HG02943 (cell line): ENCODE measurements around the gene GPR157.
"Not testable (repeated sequence)": the region's sequence is repeated elsewhere in the genome, so short reads cannot be mapped to it uniquely, and the experiment has no call there.

Experiments used
- ATAC-seq: cut with Tn5 transposase; IDR thresholded peaks from one replicate; pipeline ENCODE4 v1.9.1; 2021; ENCODE audit warnings: mild to moderate bottlenecking, low read depth, moderate library complexity; ENCODE audit not compliant: unreplicated experiment

GPR157 gene

GRCh38 chr1:9120312-9120958, 8.5 kb downstream of the GPR157 start:
- no peak for ATAC-seq

- ATAC-seq, result no peak
These were observed 9.2 kb downstream of the GPR157 start for GRCh38 chr1:9119745-9120144.

GRCh38 chr1:9118186-9118585, 10.7 kb downstream of the GPR157 start:
- ATAC-seq, result no peak

DNA sequence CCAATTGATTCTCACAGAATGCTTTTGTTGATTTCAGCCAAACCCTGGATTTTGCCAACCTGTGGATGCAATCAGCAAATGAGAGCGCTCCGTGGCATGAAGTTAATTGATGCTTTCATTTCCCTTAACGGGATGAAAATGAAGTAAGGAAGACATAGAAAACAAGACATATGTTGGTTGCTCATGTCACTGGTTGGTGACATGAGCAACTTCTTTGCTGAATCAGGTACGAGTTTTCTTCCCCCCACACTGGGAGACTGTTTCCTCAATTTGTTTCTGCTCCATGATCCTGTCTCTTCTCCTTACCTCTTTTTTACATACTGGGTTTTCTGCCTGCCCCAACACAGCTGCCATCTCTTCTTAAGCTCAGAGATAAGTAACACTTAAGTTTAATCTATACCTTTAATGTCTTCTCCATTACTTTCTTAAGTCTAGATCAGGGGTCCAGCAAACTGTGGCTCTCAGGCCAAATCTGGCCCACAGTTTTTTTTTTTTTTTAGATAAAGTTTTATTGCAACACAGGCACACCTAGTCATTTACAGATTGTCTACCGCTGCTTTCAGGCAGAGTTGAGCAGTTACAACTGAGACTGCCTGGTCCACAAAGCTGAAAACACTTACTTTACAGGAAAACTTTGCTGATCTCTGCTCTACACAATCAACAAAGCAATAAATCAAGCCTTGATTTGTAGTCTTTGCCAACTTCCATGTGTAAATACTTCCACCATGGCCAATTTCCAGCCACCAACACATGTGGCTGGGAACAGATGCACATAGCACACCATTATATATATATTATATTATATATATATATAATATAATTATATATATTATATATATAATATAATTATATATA, 13.3 kb downstream of the GPR157 start:
- no peak for ATAC-seq

- no peak for ATAC-seq
These were observed 15.7 kb downstream of the GPR157 start for GRCh38 chr1:9112961-9113880.

- ATAC-seq, result no peak
These were observed 16.9 kb downstream of the GPR157 start for GRCh38 chr1:9111957-9112356.

- no peak for ATAC-seq
These were observed 17.6 kb downstream of the GPR157 start for GRCh38 chr1:9111357-9111691.

DNA sequence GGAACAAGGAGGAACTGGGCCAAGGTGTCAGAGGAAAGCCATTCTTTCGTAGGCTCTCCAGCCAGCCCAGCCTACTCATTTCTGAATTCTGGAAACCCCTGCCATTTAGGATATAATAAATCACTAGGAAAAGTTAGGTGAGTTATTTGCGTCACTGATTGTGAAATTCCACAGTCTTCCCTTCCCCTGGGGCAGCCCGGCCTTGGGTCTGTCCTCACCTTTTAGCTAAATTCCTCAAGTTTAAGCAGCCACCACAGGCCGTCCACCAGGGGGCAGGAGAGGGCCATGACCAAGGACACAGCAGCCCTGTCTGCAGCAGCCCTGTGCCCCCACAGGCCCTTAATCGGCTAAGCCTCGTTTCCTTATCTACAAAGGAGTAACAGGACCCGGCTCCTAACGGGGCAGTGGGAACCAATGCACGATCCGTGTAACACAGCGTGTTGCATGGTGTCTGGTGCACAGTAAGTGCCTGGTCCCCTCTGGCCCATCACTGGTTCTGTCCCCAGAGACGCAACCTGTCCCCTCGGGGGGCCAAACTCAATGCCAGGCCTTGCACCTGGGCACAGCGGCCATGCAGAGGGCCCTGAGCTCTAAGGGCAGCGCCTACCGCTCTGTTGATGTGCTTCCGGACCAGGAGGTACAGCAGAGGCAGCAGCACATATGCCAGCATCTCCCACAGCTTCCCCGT, 18.1 kb downstream of the GPR157 start:
- ATAC-seq, result no peak

GRCh38 chr1:9108056-9108665, 20.7 kb downstream of the GPR157 start:
- no peak for ATAC-seq

- no peak for ATAC-seq
These were observed 21.8 kb downstream of the GPR157 start for GRCh38 chr1:9107136-9107535.

- ATAC-seq, result no peak
These were observed 22.6 kb downstream of the GPR157 start for GRCh38 chr1:9106286-9106685.

GRCh38 chr1:9105336-9105867, 23.5 kb downstream of the GPR157 start:
- ATAC-seq, result no peak

- no peak for ATAC-seq
These were observed 27.3 kb downstream of the GPR157 start for GRCh38 chr1:9101510-9102146.

DNA sequence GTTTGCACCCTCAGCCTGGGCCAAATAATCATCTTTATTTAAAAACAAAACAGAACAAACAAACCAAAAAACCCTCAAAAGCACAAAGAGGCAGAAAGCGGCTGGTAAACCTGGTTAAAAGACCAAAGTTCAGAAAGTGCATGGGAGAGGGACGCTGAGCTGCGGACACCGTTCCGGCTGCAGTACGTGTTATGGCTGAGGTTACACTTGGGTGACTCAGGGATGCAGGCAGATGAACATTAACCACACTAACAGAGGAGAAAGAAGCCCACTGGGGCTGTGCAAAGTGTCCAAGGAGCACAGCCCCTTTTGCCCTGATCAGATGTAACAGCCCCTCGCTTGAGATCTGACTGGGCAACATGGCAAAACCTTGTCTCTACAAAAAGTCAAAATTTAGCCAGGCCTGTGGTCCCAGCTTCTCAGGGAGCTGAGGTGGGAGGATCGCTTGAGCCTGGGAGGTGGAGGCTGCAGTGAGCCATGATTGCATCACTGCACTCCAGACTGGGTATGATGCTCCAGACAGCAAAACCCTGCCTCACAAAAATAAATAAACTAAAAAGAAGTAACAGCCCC, 28.3 kb downstream of the GPR157 start:
- ATAC-seq, result no peak

DNA sequence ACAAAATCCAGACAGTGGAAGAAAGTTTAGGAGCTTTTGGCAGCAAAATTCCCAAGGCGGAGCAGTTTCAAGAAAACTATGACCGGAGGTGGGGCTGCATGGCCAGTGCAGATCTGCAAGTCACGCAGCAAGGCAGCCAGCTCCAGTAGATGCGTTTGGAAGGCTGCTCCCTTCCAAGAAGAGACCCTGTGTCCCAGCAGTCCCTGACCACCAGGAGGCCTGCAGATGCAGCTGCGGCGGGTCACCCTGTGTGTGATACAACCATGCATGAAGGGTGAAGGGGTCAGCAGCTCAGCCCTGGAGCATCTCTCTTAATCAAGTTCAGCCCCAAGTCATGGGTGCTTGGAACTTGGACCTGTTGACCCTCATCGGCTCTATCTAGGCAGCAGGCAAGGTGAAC, 29.3 kb downstream of the GPR157 start:
- no peak for ATAC-seq

- ATAC-seq, result no peak
These were observed 30.8 kb downstream of the GPR157 start for GRCh38 chr1:9097947-9098705.

DNA sequence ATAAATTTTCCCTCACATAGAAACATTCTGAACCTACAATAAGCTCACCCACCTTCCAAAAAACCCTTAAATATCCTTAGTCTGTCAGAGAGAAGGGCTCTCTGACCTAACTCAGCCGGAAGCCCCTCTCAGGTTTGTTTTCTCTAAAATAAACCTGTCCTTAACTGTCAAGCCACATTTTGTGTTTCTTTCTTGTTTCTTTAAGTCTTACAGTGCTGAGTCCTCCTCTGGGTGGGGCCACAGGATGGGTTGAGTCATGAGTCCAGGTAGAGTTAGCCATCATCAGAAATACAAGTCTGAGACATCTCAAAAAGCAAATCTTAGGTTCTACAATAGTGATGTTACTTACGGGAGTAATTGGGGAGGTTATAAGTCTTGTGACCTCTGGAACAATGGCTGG, 33.1 kb downstream of the GPR157 start:
- ATAC-seq, result no peak

DNA sequence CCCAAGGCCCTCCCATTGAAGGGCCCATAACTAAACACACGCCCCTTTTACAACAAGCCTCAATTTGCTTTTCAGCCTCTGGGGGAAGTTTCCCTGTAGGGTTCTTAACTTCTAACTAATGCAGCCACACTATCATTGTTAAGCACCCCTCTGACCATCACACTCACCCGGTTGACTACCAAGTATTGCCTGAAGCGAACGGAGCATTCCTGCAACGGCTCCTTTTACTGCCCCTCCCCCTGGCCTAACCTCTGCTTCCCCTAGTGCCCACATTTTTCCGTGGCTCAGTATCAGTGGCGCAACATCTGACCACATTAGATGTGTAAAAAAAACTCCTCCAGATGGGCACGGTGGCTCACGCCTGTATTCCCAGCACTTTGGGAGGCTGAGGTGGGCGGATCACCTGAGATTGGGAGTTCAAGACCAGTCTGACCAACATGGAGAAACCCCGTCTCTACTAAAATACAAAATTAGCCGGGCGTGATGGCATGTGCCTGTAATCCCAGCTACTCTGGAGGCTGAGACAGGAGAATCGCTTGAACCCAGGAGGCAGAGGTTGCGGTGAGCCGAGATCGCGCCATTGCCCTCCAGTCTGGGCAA, 34.8 kb downstream of the GPR157 start:
- not testable (repeated sequence) for ATAC-seq
